Adrenal gland (tissue), 12 donors: ENCODE data around the gene CHP1. TPM values are rescaled to one million over a fixed set of nuclear protein-coding genes. Genes with fewer than 3 reads are reported as not detected.
"Not testable (repeated sequence)": the region's sequence is repeated elsewhere in the genome, so short reads cannot be mapped to it uniquely, and the experiment has no call there.

Experiments
- DNase-seq, 7 donors: peaks; one replicate each; pipeline ENCODE4 v3.0.0-alpha.2; 2019 to 2020
- H3K27ac ChIP-seq, 5 donors: fragments of 200-600 bp; sonication (generic) in 4 of 5; 1 replicate in 3 of 5; 2 replicates in 2 of 5; pipeline versions ENCODE4 v1.5.1 to v1.8.0; 2016 to 2020; ENCODE audit warnings: mild to moderate bottlenecking in 1 of 5
- H3K27me3 ChIP-seq: fragments of 200-600 bp; 2 replicates; pipeline ENCODE4 v1.8.0; 2021
- H3K36me3 ChIP-seq, 2 donors: fragments of 200-600 bp; replicated peaks in 1 of 2; 1 replicate in 1 of 2; 2 replicates in 1 of 2; pipeline versions ENCODE4 v1.5.1 to v1.8.0; 2018 to 2022
- H3K4me1 ChIP-seq, 2 donors: fragments of 200-600 bp; replicated peaks in 1 of 2; 1 replicate in 1 of 2; 2 replicates in 1 of 2; pipeline versions ENCODE4 v1.5.1 to v1.8.0; 2018 to 2021
- H3K4me3 ChIP-seq, 4 donors: fragments of 200-600 bp; sonication (generic) in 3 of 4; one replicate each; pipeline ENCODE4 v1.5.1; 2016 to 2018
- H3K9me3 ChIP-seq, 3 donors: fragments of 200-600 bp; sonication (generic) in 1 of 3; replicated peaks in 1 of 3; 1 replicate in 2 of 3; 2 replicates in 1 of 3; pipeline versions ENCODE4 v1.5.1 to v1.8.0; 2016 to 2021
- CTCF ChIP-seq, 6 experiments: fragments of 450-650 bp in 4 of 6; fragments of 200-600 bp in 2 of 6; sonication (generic) in 1 of 6; IDR thresholded peaks; 1 replicate in 5 of 6; 2 replicates in 1 of 6; pipeline versions ENCODE4 v1.5.1 to v1.8.0; 2016 to 2021; ENCODE audit warnings: antibody characterized with exemption in 6 of 6, mild to moderate bottlenecking in 2 of 6, moderate library complexity in 1 of 6
- POLR2A ChIP-seq, 2 donors: fragments of 450-650 bp; IDR thresholded peaks; one replicate each; pipeline ENCODE4 v1.6.1; 2017; ENCODE audit warnings: antibody characterized with exemption in 2 of 2, mild to moderate bottlenecking in 2 of 2, moderate library complexity in 1 of 2
- WGBS, 4 donors: extraction: QIAGEN DNeasy Blood & Tissue Kit in 2 of 4; methylation state at CpG; one replicate each; pipeline versions ENCODE4 v1.1.5 to v1.1.7; 2013 to 2017; 5-methylcytosine and 5-hydroxymethylcytosine counted together
- intact Hi-C, 2 donors: fragments of 100-400 bp; cut with DNase I; formaldehyde crosslinking; loops; one replicate each; pipeline versions ENCODE4 v1.14.1 to v1.15.0; 2022 to 2023
- polyA plus RNA-seq, 3 donors: library from polyadenylated mRNA; stranded (reverse); fragments of 200-250 nt in 2 of 3; fragments of 350-450 nt in 1 of 3; fragmentation: Illumina TruSeq in 1 of 3; extraction: RNeasy Lipid Tissue Mini Kit (QIAGEN cat#74804) in 1 of 3; gene quantifications; one replicate each; pipeline ENCODE4 v1.2.3, GENCODE V29; 2013 to 2014
- total RNA-seq, 9 donors: library from RNA; depleted of rRNA in 4 of 9; stranded (reverse); fragments of >200 nt in 4 of 9; fragments of 120-200 nt in 1 of 9; fragmentation: NEBNext Ultra II Directional in 1 of 9; extraction: Animal tissue kit (Norgen Biotek cat#: 25700) in 1 of 9; gene quantifications; one replicate each; pipeline versions ENCODE4 v1.1.0 to v1.2.4, GENCODE V29; 2013 to 2023
- donor health status: healthy with polysubstance abuse.
- donor health status: Bipolar disorder and iron deficiency.
- donor health status: DM: yes; HTN: yes; CAD: no.
- donor health status: DM: no; HTN: no; CAD: no.
- donor health status: DM: no; HTN: no; CAD: no.
- donor health status: DM: yes; HTN: yes; CAD: no.

CHP1 gene
- total and polyA plus RNA-seq, 12 donors: 39.7 to 387 (median 165) TPM

- Histone ChIP-seq H3K27ac (no peak overlapping the region), H3K4me1 (peaks cover 12 to 19% of the 10 kb centered on the region in 2 donors), H3K4me3 (no peak overlapping the region), H3K9me3 (no peaks in the 10 kb centered on the region), H3K27me3 (no peaks in the 10 kb centered on the region), H3K36me3 (peaks cover 0 to 30% of the 10 kb centered on the region in 2 donors)
- TF ChIP-seq CTCF (IDR thresholded peaks at IDR 0.05) (no peak), POLR2A (IDR thresholded peaks at IDR 0.05) (no peak)
- 40 to 60% (median 42%) methylated on average over 1 of the region's 1 CpG for WGBS, 4 donors
- intact Hi-C loops: no loop called here
- DNase-seq: no peak
These were observed 61.5 kb downstream of the CHP1 start for GRCh38 chr15:41292521-41292920.

GRCh38 chr15:41301139-41301538 lies 70.1 kb downstream of the CHP1 start:
- H3K4me3 ChIP-seq, H3K9me3 ChIP-seq, H3K27me3 ChIP-seq, H3K27ac ChIP-seq, DNase-seq, intact Hi-C loops, H3K4me1 ChIP-seq: not testable (repeated sequence)
- WGBS, 4 donors: 95 to 100% (median 97%) methylated on average over 2 of the region's 2 CpGs
- peaks cover 0 to 29% of the 10 kb centered on the region in 2 donors for H3K36me3 ChIP-seq

GRCh38 chr15:41301587-41301986 lies 70.5 kb downstream of the CHP1 start:
- Histone ChIP-seq H3K9me3 (no peaks in the 10 kb centered on the region), H3K36me3 (peaks cover 0 to 29% of the 10 kb centered on the region in 2 donors), H3K27ac (no peak overlapping the region), H3K4me3 (no peak overlapping the region), H3K4me1 (no peaks in the 10 kb centered on the region), H3K27me3 (no peaks in the 10 kb centered on the region)
- TF ChIP-seq POLR2A (IDR thresholded peaks at IDR 0.05) (no peak), CTCF (IDR thresholded peaks at IDR 0.05) (no peak)
- intact Hi-C loops: no loop called here
- WGBS, 4 donors: 92 to 100% (median 99%) methylated on average over 1 of the region's 1 CpG
- DNase-seq: no peak

- DNase-seq: no peak
- H3K4me1 ChIP-seq: no peaks in the 10 kb centered on the region
- 85 to 96% (median 89%) methylated on average over 3 of the region's 3 CpGs for WGBS, 4 donors
- no peak overlapping the region for H3K27ac ChIP-seq
- TF ChIP-seq CTCF (IDR thresholded peaks at IDR 0.05) (no peak), POLR2A (IDR thresholded peaks at IDR 0.05) (no peak)
- intact Hi-C loops: no loop called here
- no peaks in the 10 kb centered on the region for H3K27me3 ChIP-seq
- peaks cover 0 to 8% of the 10 kb centered on the region in 2 donors for H3K36me3 ChIP-seq
- H3K4me3 ChIP-seq: no peak overlapping the region
- H3K9me3 ChIP-seq: no peaks in the 10 kb centered on the region
These were observed 73.2 kb downstream of the CHP1 start for GRCh38 chr15:41304149-41304770.

GRCh38 chr15:41307679-41308078 lies 76.6 kb downstream of the CHP1 start:
- H3K9me3 ChIP-seq: no peaks in the 10 kb centered on the region
- intact Hi-C loops: no loop called here
- WGBS, 4 donors: 89 to 98% (median 96%) methylated on average over 5 of the region's 5 CpGs

More at GRCh38 chr15:41307679-41308078, 76.6 kb downstream of the CHP1 start:
- no peaks in the 10 kb centered on the region for H3K4me1 ChIP-seq
- TF ChIP-seq POLR2A (IDR thresholded peaks at IDR 0.05): no peak
- no peak for TF ChIP-seq CTCF (IDR thresholded peaks at IDR 0.05)
- H3K27ac ChIP-seq: no peak overlapping the region
- no peak overlapping the region for H3K4me3 ChIP-seq
- no peaks in the 10 kb centered on the region for H3K27me3 ChIP-seq
- no peaks in the 10 kb centered on the region for H3K36me3 ChIP-seq
- DNase-seq: no peak
